Activated CD4-positive, alpha-beta T cell treated with anti-CD3 and anti-CD28 coated beads, Interleukin-2, amount 50 U/mL, for 1 hour (primary cell): Measurements from ENCODE around the gene ATP8B1.
"Not testable (repeated sequence)": the region's sequence is repeated elsewhere in the genome, so short reads cannot be mapped to it uniquely, and the experiment has no call there.

Experiments used
- DNase-seq: peaks from one replicate; pipeline ENCODE4 v3.0.0-alpha.2; 2020

The ATP8B1 gene

GRCh38 chr18:57762686-57763085 is 40.4 kb downstream of the ATP8B1 start:
- no peak for DNase-seq

DNA sequence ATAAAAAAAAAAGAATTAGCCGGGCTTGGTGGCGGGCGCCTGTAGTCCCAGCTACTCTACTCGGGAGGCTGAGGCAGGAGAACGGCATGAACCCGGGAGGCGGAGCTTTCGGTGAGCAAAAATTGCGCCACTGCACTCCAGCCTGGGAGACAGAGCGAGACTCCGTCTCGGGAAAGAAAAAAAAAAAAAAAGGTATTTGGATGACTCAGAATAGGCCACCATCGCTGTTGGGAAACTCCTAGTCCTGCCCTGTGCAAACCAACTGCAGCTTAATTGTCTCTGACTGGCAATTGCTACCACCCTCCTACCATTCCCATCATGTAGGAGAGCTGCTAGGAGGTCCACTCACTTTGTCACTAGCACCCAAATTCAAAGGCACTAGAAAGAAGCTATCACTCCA is 43.5 kb downstream of the ATP8B1 start:
- no peak for DNase-seq

- DNase-seq, result no peak
Observed at GRCh38 chr18:57755473-57756067, 47.5 kb downstream of the ATP8B1 start.

DNA sequence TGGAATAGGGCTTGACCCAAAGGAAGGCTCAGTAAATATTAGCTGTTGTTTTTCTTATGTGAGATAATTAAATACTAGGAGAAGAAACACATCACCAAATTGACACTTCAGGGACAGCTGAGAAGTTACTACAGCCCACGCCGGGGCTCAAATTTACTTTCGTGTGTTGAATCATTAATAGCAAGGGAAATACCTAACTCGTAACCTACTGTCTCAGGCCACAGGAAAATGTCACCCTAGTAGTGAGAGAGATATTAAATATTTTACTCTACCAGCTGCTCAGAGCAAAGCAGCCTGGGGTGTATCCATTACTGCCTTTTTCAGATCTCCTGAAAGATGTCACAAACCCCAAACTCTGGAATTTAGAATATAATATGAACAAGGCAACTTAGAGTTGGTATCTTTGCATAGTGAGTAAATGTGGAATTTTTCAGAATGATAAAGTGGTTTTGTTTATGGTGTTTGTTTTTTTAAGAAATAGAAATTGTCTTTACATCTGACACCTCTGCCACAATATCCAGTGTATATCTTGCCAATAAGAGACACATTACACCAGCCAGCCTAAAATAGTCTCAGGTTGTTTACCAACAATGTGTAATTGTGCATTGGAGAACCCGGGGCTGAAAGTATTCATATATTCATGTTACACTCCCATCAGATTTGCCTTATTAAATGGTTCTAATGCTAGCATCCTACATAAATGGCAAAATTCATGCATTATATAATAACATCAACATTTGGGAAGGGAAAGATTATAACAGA is 48.4 kb downstream of the ATP8B1 start:
- no peak for DNase-seq

- no peak for DNase-seq
Observed at GRCh38 chr18:57753063-57753462, 50.1 kb downstream of the ATP8B1 start.

DNA sequence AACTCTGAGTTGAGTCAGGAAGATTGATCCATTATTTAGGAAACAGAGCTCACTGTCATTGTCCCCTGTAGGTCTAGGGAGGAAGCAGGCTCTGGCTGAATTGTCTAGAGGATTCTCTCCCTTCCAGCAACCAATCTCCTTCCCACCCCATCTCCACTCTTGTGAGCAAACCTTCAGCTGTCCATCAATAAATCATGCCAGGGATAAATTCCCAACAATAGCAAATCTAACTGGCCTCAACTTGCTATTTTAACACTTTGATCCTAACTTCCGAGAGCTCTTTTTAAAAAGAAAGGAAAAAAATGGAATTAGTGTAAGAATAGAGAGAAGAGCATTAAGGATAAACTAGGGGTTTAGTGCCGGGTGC is 53.5 kb downstream of the ATP8B1 start:
- no peak for DNase-seq

DNA sequence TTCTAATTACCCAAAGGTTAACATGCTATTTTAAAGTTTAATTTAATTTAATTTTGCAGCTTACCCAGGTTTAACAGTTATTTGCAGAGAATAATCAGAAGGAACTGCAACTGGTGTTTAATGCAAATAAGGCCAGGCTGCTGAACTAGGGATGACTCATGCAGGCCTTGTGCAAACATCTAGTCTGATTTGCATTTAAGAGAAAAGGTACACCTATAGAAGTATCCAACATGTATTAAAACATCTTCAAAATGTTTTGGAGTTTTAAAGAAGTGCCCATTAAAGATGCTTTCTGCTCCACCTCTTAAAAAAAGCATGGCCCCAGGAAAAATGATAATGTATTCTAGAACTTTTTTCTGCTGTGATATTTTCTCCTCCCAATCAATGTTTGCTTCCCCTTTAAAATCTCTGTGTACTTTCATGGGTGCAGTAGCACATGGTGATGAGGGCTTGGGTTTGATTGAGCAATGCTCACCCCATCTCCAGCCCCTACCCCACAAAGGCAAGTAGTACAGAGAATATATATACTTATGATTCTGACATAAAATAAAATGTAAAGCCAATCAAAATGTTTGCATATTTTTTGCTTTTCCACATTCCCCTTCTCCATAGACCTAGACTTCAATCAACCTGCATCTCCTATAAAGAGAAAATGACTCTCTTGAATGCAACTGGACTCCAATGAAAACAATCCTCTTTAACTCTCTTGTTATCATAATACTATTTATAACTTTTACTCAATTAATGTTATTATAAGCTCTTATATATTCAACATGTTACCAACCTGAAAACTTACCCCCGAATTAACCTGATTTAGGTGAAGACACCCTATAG is 54.1 kb downstream of the ATP8B1 start:
- no peak for DNase-seq

GRCh38 chr18:57747809-57748680 is 55.1 kb downstream of the ATP8B1 start:
- no peak for DNase-seq

DNA sequence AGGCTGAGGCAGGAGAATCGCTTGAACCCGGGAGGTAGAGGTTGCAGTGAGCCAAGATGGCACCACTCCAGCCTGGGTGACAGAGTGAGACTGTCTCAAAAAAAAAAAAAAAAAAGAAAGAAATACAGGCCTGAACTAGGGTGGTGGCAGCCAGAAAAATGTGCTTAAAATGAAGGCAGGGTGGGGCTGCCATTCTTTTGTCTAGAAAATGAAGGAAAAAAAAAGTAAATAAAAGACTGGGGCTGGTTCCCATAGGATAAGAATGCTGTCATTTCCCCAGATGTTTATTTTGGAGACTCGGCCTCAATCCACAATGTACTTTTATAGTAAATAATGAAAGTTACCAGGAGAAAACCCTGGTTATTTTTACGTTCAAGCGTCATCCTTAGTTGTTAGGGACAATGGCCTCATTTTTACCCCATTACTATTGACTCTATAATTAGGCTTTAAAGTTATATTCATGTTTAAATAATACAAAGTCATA is 58.9 kb downstream of the ATP8B1 start:
- DNase-seq, result no peak

DNA sequence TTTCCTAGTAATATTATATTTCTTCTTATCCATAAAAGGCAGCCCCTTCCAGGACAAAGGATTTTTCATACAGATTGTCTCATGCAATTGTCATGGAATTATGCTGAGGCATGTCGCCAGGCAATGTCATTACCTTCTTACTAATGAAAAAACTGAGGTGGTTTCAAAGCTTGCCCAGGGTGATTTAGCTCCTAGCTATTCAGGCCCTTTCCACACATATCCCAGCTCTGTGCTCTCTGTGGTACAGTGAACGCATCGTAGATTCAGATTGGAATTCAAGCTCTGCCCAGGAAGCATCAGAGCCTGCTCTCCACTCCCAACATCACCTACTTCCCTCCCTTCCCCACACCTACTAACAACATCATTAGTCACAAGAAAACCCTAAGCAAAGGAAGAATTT is 60.1 kb downstream of the ATP8B1 start:
- no peak for DNase-seq

DNA sequence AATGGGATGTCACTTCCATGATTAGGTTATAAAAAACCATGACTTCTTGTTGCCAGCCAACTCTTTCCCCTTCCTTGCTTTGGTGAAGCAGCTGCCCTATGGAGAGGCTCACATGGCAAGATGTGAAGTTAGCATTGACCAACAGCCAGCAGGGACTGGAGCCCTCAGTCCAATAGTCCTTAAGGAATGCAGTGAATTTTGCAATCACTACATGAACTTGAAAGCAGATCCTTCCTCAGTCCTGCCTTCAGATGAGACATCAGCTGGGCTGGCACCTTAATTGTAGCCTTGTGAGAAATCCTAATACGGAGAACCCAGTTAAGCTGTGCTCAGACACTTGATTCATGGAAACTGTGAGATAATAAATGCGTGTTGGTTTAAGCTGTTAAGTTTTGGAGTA is 61.8 kb downstream of the ATP8B1 start:
- DNase-seq, result no peak

GRCh38 chr18:57738078-57738477 is 65.0 kb downstream of the ATP8B1 start:
- no peak for DNase-seq

DNA sequence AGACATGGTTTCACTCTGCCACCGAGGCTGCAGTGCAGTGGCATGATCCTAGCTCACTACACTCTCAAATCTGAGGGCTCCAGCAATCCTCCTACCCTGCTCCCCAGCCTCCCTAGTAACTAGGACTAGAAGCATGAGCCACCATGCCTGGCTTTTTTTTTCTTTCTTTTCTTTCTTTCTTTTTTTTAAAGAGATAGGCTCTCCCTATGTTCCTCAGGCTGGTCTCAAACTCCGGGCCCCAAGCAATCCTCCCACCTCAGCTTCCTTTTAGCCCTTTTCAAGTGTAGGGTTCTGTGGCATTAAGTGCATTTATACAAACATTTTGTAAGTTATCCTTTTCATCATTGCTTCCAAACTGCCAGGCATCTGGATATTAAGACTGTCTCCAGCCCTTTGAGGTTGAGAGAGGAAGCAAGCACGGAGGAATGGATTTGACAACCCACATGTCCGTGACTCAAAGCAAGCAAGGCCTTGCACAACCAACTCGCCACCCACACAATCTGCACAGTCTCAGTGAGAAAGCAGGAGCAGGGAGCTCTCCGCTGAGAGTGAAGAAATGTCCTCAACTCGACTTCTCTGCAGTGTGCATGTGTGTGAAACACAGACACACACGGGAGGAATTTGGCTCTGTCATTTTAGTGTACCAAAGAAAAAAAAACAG is 65.6 kb downstream of the ATP8B1 start:
- DNase-seq, result no peak

GRCh38 chr18:57735042-57735441 is 68.1 kb downstream of the ATP8B1 start:
- not testable (repeated sequence) for DNase-seq

- no peak for DNase-seq
Observed at GRCh38 chr18:57733861-57734260, 69.3 kb downstream of the ATP8B1 start.

DNA sequence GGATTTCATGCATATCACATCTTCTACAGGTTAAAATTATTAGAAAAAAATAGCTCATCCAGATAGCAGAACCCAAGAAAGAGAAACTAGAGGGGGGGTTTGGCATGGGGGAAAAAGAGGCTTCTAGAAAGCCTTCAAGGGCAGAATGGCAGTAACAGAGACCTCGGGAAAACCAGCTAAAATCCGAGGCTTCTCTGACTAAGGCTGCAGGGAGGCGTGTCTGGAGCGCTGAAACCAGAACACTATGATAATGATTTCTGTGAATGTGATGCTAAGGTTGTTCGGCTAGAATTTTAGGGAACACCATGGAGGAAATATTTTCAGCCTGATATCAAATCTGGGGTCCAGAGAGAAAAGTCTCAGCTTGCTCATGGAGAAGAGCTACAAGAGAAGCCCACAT is 73.0 kb downstream of the ATP8B1 start:
- DNase-seq, result no peak

DNA sequence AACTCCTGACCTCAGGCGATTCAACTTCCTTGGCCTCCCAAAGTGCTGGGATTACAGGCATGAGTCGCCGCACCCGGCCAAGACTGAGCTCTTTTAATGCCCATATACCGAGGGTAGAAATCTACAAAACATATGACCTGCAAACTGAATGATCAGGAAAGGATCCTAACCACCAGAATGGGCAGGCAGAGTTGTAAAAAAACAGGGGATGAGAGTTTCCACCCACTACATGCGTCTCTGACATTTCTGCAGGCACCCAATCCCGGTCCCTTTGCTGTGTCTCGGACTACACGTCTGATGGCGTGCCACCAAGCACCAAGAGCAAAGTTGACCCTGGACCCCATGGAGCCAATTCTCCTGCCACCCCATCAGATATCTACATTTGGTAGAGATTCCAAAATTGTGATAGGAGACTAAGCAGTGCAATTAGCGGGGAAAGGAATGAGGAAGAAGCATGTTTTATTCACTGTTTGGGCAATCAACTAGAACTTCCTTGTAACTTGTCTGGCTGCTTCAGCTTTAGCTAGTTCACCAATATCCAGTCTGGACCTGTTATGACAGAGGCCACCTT is 74.1 kb downstream of the ATP8B1 start:
- DNase-seq, result no peak

DNA sequence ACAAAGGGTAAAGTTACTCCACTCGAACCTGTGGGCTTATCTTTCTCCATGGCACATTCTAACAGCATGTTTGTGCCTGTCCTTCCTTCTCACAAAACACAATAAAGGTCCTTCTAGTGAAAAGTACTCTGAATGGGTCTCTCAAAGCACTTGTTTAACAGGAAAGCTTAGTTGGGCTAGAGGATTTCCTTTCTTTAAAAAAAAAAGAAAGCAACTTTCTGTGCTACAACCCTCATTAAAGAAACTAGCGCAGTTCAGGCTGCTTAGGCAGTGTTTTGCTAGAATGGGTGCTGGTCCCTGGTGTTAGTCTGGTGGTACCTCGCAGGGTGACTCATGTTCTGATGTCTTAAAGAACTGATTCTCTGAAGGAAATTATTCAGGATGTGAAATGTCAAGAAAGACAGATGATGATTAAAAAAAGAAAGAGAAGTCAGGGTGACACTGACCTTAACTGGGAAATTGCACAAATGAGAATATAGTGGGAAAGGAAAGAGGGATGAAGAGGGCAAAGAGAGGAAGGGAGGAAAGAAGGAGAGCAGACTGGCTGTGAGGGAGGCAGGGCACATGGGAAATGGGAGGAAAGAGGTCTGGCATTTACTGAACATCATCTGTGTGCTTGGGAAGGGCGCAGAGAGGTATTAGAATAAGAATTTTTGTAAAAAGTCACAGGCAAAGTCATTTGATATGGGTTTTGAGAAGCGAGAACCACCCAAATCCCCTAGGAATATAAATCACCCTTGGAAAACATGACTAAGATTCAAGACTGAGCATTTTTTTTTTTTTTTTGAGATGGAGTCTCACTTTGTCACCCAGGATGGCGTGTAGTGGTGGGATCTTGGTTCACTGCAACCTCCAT is 74.9 kb downstream of the ATP8B1 start:
- no peak for DNase-seq

GRCh38 chr18:57719211-57719935 is 83.7 kb downstream of the ATP8B1 start:
- DNase-seq, result not testable (repeated sequence)

DNA sequence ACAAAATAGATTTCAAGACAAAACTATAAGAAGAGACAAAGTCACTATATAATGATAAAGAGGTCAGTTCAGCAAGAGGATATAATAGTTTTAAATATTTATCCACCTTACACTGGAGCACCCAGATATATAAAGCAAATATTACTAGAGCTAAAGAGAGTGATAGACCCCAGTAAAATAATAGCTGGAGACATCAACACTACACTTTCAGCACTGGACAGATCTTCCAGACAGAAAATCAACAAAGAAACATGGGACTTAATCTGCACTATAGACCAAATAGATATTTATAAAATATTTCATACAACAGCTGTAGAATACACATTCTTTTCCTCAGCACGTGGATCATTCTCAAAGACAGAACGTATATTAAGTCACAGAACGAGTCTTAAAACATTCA is 86.6 kb downstream of the ATP8B1 start:
- no peak for DNase-seq
